Stimulated activated CD4-positive, alpha-beta T cell treated with anti-CD3 and anti-CD28 coated beads, TNF-alpha, amount 100 ng/mL, for 48 hours (primary cell): Measurements from ENCODE around the gene ANKLE2.
"Not testable (repeated sequence)": the region's sequence is repeated elsewhere in the genome, so short reads cannot be mapped to it uniquely, and the experiment has no call there.

ENCODE experiments used
- DNase-seq, 3 donors: peaks; one replicate each; pipeline ENCODE4 v3.0.0-alpha.2; 2020; ENCODE audit warnings: low read depth in 3 of 3

The ANKLE2 gene

DNA sequence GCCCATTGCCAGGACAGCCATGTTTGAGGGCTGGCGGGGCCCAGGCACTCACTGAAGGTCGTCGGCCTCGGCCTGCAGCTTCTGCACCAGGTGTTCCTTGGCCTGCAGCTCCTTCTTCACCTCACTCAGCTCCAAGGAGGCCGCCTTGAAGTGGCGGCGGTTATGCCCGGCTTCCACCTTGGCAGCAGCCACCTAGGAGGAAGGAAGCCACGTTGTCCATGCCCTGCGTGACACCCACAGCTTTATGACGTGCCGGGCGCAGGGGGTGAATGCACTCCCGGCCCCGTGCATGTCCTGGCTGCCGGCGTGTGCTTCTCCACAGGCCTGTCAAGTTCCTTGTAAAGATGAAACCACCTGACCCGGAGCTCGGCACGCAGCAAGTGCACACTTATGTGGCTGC lies 16.0 kb upstream of the ANKLE2 start:
- no peak for DNase-seq

DNA sequence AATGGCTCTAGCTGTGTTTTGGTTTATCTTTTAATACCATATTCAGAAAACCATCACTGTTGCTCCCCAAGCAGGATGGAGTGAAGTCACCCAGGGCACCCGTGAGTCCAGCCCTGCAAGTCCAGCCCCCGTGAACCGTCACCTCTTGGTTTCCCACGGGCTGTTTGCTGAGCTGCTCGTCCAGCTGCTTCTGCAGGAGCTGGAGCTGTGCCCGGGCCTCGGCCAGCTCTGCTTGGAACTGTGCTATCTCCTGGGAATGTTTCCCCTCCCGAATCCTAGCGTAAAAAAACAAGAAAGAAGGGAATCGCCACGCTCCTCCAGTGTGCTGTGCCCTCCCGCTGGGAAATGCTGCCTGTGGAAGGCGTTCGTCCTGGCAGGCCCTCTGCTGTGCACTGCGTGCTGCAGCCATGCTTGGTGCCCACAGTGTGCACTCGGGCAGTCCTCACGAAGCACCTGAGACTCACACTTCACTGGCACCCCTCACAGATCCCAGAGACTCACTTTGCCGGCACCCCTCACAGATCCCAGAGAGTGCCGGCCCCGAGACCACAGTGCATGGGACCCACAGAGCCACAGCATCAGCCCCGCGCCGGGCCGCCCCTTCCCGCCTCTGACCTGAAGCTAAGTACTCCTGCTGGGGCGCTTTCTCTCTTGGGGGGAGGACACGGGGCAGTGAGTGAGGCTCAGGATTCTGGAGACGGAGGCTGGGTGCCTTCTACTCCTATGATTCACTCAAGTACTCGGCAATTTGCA lies 15.4 kb upstream of the ANKLE2 start:
- no peak for DNase-seq

DNA sequence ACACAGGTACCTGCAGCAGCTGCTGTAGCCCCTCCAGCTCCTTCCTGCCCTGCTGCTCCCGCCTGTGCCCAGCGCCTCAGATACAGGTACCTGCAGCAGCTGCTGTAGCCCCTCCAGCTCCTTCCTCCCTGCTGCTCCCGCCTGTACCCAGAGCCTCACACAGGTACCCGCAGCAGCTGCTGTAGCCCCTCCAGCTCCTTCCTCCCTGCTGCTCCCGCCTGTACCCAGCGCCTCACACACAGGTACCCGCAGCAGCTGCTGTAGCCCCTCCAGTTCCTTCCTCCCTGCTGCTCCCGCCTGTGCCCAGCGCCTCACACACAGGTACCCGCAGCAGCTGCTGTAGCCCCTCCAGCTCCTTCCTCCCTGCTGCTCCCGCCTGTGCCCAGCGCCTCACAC lies 14.6 kb upstream of the ANKLE2 start:
- DNase-seq = not testable (repeated sequence)

DNA sequence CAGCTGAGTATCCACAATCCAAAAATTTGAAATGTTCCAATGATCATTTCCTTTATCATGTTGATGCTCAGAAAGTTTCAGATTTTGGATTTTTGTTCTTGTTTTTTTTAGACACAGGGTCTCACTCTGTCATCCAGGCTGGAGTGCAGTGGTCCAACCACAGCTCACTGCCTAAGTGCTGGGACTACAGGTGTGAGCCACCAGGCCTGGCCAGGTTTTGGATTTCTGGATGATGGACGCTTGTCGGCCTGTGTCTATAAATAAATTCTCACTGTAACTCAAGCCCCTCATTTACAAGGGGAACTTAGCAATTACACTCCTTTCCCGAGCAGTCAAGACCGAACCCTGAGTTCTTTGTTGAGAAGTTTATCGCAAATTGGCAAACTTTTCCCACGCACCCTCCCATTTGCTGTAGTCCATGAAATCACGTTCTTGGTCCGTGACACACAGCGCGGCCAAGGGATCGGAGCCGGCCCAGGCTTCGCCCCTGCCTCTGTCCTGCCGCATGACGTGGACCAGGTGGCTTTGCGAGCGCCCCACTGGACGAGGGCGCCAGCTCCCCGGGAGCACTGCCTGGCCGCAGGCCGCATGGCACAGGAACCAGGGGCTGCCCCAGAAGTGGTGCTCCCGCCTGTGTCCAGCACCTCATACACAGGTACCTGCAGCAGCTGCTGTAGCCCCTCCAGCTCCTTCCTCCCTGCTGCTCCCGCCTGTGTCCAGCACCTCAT lies 14.0 kb upstream of the ANKLE2 start:
- no peak for DNase-seq

DNA sequence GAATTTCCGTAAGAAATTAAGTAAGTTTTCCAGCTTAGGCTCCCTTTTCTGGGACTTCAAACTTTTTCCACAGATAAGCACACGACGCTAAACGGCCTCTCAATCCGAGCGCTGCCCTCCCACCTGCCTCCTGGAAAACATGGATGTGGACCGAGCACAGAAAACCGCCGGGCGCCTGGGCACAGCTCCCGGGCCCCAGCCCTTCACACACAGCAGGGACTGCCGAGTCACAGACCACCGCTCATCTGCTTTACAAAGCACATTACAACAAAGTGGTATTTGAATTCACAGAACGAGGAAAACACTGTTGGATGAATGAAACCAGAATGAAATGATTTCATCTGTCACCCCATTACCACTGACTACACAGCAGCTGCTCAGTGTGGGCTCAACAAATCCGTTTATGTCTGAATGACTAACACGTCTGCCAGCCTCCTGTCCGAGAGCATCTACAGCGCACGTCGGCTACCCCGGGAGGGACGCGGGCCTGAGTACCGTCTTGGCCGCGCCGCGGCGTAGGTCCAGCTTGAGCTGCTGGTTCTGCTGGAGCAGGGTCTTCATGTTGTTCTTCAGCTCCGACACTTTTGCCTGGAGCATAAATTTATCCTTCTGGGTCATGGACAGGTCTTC lies 13.1 kb upstream of the ANKLE2 start:
- DNase-seq = no peak

DNA sequence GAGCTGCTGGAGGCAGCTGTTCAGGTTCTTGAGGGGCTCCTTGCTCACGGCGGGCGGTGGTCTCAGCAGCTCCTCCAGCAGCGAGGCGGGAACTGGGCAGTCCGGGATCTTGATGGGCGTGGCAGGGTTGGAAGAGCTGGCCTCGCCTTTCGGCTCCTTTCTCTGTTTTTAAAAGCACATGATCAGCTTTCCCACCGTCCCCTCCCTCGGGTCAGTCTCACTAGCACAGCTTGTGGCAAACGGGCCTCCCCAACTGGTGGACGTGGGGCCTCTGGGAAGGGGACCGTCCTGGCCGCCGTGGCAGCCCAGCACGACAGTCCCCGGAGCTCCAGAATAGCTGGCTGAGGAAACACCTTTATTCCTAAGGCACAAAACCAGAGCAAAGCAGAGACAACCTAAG lies 12.5 kb upstream of the ANKLE2 start:
- no peak for DNase-seq

DNA sequence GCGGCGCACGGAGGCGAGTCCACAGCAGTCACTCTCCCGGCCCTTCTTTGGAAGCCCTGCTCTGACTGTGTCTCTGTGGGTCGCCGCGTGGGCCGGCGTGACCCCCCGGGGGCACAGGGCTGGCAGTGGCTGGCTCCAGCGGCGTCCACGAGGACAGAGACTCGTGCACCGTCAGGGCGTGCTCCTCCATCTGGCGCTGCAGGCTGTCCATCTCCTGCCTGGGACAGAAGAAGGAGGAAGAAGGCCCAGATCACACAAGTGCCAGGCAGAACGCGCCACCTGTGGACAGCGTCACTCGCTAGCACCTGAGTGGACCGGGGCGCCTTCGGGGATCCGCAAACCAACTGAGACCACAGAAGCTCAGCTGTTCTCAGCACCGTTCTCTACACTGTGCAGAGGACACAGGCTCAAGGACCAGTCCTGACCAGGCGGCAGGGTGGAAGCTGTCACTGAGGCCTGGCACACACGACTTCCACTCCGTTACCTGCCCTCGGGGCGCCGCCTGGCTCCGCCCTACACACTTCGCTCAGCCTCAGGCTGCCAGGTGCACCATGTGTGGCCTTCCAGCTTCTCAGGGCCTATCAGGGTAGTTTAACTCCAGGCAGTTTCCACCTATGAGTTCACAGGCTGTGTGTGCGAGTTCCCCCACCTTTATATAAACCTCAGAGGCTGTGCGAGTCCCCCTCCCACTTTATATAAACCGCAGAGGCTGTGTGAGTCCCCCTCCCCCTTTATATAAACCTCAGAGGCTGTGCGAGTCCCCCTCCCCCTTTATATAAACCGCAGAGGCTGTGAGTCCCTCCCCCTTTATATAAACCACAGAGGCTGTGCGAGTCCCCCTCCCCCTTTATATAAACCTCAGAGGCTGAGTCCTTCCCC lies 11.7 kb upstream of the ANKLE2 start:
- DNase-seq = no peak

DNA sequence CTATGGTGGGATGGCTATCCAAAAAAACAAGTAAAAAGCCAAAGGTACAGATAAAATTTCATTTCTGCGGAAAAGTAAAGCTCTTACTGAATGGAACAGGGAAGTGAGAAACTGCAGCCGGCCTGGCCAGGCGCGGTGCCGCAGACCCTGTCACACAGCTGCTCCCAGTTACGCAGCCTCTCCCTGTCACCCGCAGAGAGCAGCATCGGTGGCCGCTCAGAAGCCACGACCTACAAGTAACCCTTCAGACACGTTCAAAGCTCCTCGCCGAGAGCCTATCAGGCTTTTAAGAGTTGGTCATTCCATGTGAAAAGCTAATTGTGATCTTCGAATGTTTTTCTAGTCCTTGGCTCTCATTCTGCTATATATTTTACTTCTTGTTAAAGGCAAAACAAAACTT lies 11.0 kb upstream of the ANKLE2 start:
- DNase-seq = no peak

DNA sequence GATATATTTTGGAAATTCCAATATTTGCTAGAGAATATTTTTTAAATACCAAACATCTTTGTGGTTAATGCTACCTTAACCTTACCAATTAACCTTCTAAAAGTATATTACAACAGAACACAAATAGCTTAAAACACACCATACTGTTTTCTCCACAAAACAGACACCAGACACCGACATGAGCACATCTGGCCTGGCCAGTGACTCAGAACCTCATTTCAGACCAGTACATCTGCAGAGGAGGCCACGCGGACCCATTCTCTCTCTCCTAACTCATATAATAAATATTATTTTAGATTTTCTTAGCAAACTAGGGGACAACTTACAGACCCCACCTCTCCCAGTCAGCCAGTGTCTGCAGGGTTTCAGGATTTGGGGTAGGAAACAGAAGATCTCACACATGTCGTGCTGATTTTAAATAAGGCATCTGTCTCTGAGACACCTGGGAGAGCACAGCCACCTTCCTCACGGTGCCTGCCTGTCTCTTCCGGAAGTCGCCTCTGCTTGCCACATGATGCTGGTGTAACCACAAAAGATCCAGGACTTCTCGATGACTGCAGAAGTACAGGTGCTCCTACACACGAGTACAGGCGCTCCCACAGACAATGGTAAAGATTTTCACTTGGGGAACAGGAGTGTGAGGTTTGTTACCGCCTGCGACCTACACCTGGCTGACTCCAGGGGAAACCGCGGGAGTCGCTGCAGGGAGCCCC lies 9.7 kb upstream of the ANKLE2 start:
- DNase-seq = no peak

DNA sequence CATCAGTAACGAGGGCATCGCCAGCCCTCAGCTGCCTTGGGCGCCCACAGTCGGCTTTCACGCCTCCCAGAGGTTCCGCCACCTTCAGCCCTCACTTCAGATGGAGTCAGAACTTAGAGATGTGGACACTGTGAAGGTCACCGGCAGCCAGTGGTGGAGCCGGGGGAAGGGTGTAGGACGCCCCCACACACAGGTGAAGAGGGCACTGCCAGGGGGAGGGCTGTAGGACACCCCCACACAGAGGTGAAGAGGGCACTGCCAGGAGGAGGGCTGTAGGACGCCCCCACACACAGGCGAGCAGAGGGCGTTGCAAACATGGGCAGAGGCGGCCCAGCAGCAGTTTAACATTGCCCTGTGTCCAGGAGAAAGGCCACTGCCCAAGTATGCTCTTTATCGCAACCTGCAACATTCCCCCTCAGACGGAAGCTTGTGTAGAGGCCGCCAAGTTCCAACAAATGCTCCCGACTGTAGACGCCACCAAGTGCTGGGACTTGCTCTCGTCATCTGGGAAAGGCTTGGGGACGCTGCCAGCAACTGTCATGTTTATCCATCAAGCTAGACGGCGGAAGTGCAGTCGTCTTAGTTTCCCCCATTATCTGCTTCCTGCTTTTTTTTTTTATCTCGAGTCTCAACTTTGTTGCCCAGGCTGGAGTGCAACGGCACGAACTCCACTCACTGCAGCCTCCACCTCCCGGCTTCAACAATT lies 4.9 kb upstream of the ANKLE2 start:
- no peak for DNase-seq

DNA sequence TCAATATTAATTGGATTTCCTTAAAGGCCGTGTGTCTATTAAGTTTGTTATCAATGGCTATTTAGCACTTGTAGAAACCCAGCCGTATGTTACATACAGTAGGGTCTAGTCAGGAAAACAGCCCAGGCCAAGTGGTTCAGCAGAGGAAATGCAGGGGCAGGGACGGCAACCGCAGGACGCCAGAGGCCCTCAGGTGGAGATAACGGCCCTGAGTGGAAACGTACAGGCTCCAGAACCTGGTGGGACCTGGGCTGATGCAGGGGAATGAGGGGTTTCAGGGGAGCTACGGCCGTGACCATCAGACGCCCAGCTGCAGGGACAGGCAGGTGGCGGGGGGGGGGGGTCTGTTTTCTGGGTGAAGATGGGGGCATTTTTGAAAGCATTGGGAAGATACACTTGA lies 3.7 kb upstream of the ANKLE2 start:
- no peak for DNase-seq

DNA sequence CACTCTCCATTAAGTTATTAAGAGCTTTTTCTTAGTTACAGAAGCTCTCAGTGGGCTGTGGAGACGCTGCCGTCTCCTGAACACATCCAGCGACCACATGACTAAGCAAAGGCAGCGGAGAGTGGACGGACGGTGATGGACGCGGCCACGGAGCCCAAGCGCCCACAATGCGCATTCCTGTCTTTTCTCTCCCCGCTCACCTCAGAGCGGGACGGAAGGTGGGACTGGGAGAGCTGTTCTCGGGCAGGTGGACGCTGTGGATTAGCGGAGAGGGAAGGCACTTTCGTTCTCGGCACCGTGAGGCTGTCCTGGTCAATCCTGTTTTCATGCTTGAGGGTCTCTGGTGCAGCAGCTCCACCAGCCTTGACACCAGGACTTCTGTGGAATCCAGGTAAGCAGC lies 2.6 kb upstream of the ANKLE2 start:
- DNase-seq = no peak

DNA sequence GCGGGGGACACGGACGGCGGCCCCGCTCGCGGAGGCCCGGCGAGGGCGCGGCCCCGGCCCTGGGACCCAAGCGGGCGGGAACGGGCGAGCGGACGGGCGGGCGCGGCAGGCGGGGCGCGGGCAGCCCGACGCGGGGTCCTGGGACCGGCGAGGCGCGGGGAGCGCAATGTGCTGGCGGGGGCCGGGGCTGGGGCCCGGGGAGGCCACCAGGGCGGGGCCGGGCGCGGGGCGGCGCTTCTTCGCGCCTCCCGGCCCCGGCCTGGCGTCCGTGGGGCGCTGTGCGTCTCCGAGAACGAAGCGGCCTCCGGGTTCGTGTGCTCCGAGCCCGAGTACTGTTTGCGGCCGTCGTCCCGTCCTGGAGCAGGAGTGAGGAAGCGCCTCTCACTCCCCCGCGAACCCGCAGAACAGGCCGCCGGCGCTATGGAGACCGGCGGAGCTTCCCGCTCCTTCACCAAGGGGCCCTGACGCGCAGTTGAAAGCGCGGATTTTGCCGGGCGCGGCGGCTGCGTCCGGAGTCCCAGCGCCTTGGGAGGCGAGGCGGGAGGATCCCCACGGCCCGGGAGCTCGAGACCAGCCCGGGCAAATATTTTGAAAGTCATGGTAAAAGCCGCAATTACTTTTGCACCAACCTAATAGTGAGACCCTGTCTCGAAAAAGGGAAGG lies 420 bp upstream of the ANKLE2 start:
- DNase-seq = peak; percentile 70 to 84 (median 72)

DNA sequence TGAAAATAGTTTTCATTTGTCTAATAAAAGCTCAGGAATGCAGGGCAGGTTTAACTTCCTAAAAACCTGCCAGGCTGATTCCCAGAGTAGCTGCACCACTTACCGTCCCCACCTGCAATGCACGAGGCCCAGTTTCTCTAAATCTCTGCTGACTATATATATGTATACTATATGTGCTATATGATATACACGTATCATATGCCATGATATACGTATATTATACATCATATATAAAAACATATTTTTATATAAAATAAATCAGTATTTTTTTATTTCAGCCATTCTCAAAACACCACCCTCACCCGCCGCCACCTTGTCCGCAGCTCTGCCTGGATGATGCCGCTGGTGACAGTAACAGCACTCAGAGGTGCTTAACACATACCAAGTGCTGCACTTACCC lies 2.3 kb downstream of the ANKLE2 start:
- DNase-seq = no peak

DNA sequence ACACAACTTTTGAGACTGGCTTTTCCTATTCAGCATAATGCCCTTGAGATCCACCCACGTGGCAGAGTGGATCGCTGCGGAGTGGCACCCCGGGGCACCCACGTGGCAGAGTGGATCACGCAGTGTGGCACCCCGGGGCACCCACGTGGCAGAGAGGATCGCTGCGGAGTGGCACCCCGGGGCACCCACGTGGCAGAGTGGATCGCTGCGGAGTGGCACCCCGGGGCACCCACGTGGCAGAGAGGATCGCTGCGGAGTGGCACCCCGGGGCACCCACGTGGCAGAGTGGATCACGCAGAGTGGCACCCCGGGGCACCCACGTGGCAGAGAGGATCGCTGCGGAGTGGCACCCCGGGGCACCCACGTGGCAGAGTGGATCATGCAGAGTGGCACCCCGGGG lies 2.8 kb downstream of the ANKLE2 start:
- not testable (repeated sequence) for DNase-seq

DNA sequence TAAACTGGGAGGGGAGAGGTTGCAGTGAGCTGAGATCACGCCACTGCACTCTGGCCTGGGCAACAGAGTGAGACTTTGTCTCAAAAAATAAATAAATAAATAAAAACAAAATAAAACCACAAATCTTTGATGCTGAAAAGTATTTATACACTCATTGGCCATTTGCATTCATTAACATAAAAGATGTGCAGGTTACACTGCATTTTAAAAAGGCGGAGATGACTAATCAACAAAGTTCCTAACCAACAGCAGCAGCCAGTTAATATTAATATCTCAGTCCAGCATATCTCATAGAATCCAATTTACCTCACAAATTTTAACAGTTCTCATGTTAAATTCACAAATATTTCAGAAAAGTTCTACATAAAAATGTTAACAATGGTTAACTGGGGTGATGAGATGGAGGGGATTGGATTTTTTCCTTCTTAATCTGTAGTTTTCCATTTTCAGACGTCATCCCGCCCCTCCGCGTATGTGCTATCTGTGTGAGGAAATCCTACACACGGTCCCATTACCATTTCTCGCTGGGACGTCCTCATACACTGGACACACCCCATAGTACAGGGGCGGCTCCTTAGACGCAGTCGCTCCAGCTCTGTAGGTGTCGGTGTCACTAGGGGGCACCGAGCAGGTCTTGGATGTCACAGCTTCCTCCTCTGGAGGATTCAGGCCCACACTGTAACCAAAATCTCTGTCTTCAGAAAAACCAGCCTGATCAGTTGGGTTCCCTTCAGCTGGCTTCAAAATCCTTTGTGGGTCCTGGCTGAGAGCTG lies 7.3 kb downstream of the ANKLE2 start:
- DNase-seq = no peak

DNA sequence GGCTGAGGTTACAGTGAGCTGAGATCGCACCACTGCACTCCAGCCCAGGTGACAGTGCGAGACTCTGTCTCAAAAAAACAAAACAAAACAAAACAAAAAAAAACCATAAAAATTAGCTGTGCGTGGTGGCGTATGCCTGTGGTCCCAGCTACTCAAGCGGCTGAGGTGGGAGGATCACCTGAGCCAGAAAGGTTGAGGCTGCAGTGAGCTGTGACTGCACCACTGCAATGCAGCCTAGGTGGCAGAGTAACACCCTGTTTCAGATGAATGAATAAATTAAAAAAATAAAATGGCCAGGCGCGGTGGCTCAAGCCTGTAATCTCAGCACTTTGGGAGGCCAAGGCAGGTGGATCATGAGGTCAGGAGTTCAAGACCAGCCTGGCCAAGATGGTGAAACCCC lies 8.0 kb downstream of the ANKLE2 start:
- DNase-seq = not testable (repeated sequence)

DNA sequence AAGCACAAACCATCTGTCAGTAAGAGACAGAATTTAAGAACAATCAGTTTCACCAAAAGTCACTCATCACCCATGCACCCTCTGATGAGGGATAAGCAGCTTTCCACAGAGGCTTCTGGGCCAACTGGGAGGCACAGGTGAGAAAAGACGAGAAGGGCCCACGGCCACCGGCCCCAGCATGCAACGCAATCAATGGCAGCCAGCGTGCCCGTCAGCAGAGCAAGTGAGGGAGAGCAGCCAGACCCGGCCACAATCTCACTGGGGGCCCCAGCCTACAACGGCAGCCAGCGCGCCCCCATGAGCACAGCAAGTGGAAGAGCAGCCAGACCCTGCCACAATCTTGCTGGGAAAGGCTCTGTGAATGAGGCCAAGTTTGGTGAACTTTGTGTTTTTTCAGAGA lies 13.3 kb downstream of the ANKLE2 start:
- no peak for DNase-seq

DNA sequence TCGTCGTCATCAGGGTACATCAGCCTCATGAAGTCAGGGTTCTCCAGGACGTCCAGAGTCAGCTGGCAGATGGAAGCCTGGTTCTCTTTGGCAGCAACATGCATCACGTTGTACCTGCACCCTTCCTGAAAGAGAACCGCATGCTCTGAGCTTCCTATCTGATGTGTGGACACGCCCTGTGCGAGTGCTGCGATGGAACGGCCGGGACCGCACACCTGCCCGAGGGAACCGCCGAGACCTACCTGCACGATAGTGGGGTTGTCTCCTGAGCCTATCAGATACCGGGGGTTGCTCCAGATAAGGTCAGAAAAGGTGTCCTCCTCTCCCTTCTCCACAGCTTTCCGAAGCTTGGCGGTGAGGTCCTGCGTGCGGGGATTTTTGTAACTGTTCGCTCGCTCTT lies 13.7 kb downstream of the ANKLE2 start:
- DNase-seq = no peak
